Measurements from ENCODE around the gene MAST3. TPM values are rescaled to one million over a fixed set of nuclear protein-coding genes. Genes with fewer than 3 reads are reported as not detected.
"Not testable (repeated sequence)": the region's sequence is repeated elsewhere in the genome, so short reads cannot be mapped to it uniquely, and the experiment has no call there.

MAST3 gene
- polyA plus RNA-seq, 1 donor from 2014 or later, result 20.3 TPM

DNA sequence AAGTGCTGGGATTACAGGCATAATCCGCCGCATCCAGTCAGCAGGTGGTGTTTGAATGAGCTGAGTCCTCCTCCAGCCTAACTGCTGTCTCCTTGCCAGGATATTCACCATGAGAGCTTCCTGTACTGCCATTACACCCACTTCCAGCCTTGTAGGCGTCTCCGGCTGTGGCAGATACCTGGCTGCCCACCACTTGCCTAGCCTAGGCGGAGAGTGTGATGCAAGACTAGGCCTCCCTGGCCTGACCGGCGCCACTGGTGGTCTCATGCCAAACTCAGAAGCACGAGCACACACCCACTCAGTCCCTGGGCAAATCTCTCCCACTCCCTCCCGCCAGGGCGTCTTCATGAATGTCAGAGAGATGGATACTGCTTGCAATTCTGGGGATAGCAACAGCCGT lies 27.4 kb upstream of the MAST3 start:
- no peak overlapping the region for H3K27ac Mint-ChIP-seq

DNA sequence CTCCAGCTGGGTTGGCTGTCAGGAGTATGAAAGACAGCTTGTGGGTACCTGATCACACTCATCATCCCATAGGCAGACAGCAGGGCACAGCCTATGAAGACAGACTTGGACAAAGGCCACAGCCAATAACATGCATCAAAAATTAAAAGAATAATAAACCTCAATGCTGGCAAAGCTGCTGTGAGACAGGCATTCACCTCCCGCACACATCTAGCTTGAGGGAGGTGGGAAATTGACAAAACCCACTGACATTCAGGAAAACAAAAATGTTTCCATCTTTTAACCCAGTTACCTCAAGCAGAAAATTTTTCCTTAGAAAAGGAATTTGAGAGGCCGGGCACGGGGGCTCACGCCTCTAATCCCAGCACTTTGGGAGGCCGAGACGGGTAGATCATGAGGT lies 25.2 kb upstream of the MAST3 start:
- H3K36me3 Mint-ChIP-seq, result peaks cover 9% of the 10 kb centered on the region
- peaks cover 0 to 2% (median 0%) of the 10 kb centered on the region in 3 donors for H3K4me1 Mint-ChIP-seq
- no peaks in the 10 kb centered on the region for H3K27me3 Mint-ChIP-seq
- H3K9me3 Mint-ChIP-seq, result no peaks in the 10 kb centered on the region
- no peak overlapping the region for H3K27ac Mint-ChIP-seq
- H3K4me3 Mint-ChIP-seq, result no peak overlapping the region

More for the DNA sequence above, 27.4 kb upstream of the MAST3 start:
- no peaks in the 10 kb centered on the region for H3K9me3 Mint-ChIP-seq
- H3K27me3 Mint-ChIP-seq, result no peaks in the 10 kb centered on the region
- peaks cover 0 to 2% (median 0%) of the 10 kb centered on the region in 3 donors for H3K4me1 Mint-ChIP-seq
- H3K36me3 Mint-ChIP-seq, result peaks cover 10% of the 10 kb centered on the region
- no peak overlapping the region for H3K4me3 Mint-ChIP-seq

DNA sequence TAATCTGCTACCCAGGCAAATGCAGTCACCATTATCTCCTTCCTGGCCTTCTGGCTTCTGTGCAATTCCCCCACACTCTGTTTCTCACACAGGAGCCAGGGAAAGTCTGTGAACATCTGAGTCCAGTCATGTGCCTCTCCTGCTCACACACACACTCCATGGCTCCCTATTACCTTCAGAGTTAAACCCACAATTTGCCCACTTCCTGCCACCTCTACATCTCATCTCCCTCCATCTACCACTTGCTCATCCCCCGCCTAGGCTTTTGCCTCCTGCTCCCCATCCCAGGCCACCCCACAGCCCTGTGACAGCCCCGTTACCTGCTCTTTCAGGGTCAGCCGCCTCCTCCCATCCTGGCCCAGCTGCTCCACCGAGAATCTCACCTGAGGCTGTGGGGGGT lies 24.4 kb upstream of the MAST3 start:
- no peak overlapping the region for H3K27ac Mint-ChIP-seq
- peaks cover 0 to 2% (median 0%) of the 10 kb centered on the region in 3 donors for H3K4me1 Mint-ChIP-seq
- no peaks in the 10 kb centered on the region for H3K27me3 Mint-ChIP-seq
- H3K36me3 Mint-ChIP-seq, result peaks cover 9% of the 10 kb centered on the region
- no peaks in the 10 kb centered on the region for H3K9me3 Mint-ChIP-seq
- no peak overlapping the region for H3K4me3 Mint-ChIP-seq

DNA sequence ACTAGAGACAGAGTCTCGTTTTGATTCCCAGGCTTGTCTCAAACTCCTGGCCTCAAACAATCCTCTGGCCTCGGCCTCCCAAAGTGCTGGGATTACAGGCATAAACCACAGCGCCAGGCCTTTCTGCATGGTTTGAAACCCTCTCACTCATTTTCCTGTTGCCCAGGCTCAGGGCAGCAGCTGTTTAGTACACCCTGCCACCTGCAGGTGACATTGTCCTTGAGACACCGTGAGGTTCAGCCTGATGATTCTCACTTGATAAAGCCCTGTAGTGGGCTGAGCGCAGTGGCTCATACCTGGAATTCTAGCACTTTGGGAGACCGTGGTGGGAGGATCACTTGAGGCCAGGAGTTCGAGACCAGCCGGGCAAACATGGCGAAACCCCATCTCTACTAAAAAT lies 23.4 kb upstream of the MAST3 start:
- H3K36me3 Mint-ChIP-seq, result peaks cover 8% of the 10 kb centered on the region
- H3K9me3 Mint-ChIP-seq, result no peaks in the 10 kb centered on the region
- H3K4me3 Mint-ChIP-seq, result peak overlapping the region in 1 of 4 donors; percentile 47
- H3K27me3 Mint-ChIP-seq, result no peaks in the 10 kb centered on the region
- H3K27ac Mint-ChIP-seq, result no peak overlapping the region
- H3K4me1 Mint-ChIP-seq, result peaks cover 0 to 2% (median 0%) of the 10 kb centered on the region in 3 donors

DNA sequence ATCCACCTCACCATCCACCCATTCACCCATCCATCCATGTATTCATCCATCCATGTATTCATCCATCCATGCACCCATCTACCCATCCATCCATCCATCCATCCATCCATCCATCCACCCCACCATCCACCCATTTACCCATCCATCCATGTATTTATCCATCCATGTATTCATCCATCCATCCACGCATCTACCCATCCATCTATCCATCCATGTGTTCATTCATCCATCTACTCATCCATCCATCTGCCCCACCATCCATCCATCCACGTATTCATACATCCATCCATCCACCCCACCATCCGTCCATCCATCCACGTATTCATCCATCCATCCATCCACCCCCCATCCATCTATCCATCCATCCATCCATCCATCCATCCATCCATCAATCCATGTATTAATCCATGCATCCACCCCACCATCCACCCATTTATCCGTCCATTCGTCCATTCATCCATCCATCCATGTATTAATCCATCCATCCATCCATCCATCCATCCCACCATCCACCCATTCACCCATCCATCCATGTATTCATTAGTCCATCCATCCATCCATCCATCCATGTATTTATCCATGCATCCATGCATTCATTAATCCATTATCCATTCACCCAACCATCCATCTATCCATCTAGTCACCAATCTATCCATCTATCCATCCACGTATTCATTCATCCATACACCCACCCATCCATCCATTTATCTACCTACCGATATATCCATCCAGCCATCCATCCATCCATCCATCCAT lies 13.5 kb upstream of the MAST3 start:
- H3K36me3 Mint-ChIP-seq, result peaks cover 3% of the 10 kb centered on the region
- no peaks in the 10 kb centered on the region for H3K9me3 Mint-ChIP-seq
- no peaks in the 10 kb centered on the region for H3K27me3 Mint-ChIP-seq
- no peak overlapping the region for H3K27ac Mint-ChIP-seq
- peak overlapping the region in 1 of 4 donors; percentile 35 for H3K4me3 Mint-ChIP-seq
- H3K4me1 Mint-ChIP-seq, result peaks cover 9 to 23% (median 16%) of the 10 kb centered on the region in 3 donors

DNA sequence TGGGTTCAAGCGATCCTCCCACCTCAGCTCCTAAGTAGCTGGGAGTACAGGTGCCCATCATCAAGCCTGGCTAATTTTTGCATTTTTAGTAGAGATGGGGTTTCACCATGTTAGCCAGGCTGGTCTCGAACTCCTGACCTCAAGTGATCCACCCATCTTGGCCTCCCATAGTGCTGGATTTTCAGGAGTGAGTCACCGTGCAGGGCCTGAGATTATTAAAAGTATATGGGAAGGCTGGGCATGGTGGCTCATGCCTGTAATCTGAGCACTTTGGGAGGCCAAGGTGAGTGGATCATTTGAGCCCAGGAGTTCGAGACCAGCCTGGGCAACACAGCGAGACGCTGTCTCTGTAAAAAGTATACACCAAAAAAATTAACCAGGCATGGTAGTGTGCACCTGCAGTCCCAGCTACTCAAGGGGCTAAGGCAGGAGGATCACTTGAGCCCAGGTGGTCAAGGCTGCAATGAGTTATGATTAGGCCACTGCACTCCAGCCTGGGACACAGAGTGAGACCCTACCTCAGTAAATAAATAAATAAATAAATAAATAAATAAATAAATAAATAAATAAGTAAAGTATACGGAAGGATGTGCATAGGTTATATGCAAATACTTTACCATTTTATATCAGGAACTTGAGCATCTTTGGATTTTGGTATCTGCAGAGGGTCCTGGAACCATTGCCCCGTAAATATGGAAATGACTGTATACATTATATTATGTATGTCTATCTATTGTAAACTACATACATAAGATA lies 11.7 kb upstream of the MAST3 start:
- H3K4me3 Mint-ChIP-seq, result peak overlapping the region; percentile 89 to 98 (median 96)
- no peaks in the 10 kb centered on the region for H3K27me3 Mint-ChIP-seq
- H3K4me1 Mint-ChIP-seq, result peaks cover 21 to 41% (median 33%) of the 10 kb centered on the region in 3 donors
- H3K27ac Mint-ChIP-seq, result peak overlapping the region in 2 of 3 donors; percentile 96 to 98
- H3K36me3 Mint-ChIP-seq, result peaks cover 3% of the 10 kb centered on the region
- H3K9me3 Mint-ChIP-seq, result no peaks in the 10 kb centered on the region

DNA sequence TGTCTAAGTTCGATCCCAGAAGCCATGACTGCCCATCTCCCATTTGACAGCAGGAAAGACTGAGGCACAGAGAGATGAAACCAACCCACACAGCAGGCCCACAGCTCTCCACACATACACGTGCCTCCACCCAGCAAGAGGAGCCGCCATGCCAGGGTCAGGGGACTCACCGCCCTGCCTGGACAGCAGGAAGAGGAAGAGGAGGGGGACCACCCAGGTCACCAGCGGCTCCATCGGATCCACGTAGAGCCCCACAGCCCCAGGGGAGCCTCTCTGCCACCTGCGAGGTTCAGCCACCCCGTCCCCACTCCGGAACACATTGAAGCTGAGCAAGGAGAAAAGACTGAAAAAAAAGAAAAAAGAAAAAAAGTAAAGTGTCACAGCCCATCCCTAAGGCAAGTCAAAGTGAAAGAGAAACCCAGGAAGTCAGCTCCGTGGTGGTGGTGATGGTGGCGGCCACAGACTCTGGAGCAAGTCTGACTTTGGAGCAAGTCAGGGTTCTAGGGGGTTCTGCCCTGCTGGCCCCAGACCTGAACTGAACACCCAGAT lies 10.9 kb upstream of the MAST3 start, which contains the start of gene IL12RB1:
Gene IL12RB1, minus strand, starts transcription at position 345 of the 549 bp plus-strand sequence. Its CDS starts 111 bp downstream, at position 234.
- Mint-ChIP-seq H3K27me3 (no peaks in the 10 kb centered on the region), H3K27ac (peak within 1 kb of the TSS; percentile 89 to 98 (median 96)), H3K9me3 (no peaks in the 10 kb centered on the region), H3K36me3 (peaks cover 2% of the 10 kb centered on the region), H3K4me3 (peak within 1 kb of the TSS; percentile 89 to 98 (median 96)), H3K4me1 (peaks cover 28 to 48% (median 39%) of the 10 kb centered on the region in 3 donors)

DNA sequence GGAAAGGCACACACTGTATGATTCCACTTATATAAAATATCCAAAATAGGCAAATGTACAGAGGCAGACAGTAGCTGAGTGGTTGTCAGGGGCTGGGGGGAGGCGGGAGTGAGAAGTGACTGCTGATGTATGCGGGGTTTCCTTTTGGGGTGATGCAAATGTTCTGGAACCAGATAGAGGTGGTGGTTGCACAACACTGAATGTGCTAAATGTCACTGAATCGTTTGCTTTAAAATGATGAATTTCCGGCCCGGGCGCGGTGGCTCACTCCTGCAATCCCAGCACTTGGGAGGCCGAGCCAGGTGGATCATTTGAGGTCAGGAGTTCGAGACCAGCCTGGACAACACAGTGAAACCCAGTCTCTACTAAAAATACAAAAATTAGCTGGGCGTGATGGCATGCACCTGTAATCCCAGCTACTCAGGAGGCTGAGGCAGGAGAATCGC lies 8.5 kb upstream of the MAST3 start:
- not testable (repeated sequence) for H3K27me3 Mint-ChIP-seq
- peak overlapping the region; percentile 94 to 100 (median 96) for H3K27ac Mint-ChIP-seq
- peak overlapping the region; percentile 52 to 93 (median 76) for H3K4me3 Mint-ChIP-seq

DNA sequence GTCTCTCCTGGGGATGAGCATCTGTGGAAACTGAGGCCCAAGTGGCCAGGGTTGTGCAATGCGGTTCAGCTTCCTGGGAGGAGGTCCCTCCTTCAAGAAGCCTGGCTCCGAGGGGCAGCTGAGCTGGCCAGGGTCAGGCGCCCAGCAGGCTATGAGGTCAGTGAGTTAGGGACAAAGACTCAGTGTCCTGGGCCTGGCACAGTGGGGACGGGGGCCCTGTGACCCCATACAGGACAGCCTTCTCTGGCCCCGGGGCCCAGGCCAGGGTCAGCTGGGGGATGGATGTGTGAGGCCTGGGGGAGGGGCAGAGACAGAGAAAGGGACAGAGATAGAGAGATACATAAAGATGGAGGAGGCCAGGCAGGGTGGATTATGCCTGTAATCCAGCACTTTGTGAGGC lies 7.9 kb upstream of the MAST3 start:
- Mint-ChIP-seq H3K9me3 (no peaks in the 10 kb centered on the region), H3K36me3 (no peaks in the 10 kb centered on the region), H3K4me3 (peak overlapping the region in 3 of 4 donors; percentile 78 to 93 (median 91)), H3K27me3 (no peaks in the 10 kb centered on the region), H3K27ac (peak overlapping the region; percentile 94 to 100 (median 96)), H3K4me1 (peaks cover 28 to 43% (median 43%) of the 10 kb centered on the region in 3 donors)

More for the DNA sequence above, 8.5 kb upstream of the MAST3 start:
- H3K9me3 Mint-ChIP-seq, H3K36me3 Mint-ChIP-seq: not testable (repeated sequence)
- H3K4me1 Mint-ChIP-seq, result peaks cover 28 to 43% (median 43%) of the 10 kb centered on the region in 3 donors

DNA sequence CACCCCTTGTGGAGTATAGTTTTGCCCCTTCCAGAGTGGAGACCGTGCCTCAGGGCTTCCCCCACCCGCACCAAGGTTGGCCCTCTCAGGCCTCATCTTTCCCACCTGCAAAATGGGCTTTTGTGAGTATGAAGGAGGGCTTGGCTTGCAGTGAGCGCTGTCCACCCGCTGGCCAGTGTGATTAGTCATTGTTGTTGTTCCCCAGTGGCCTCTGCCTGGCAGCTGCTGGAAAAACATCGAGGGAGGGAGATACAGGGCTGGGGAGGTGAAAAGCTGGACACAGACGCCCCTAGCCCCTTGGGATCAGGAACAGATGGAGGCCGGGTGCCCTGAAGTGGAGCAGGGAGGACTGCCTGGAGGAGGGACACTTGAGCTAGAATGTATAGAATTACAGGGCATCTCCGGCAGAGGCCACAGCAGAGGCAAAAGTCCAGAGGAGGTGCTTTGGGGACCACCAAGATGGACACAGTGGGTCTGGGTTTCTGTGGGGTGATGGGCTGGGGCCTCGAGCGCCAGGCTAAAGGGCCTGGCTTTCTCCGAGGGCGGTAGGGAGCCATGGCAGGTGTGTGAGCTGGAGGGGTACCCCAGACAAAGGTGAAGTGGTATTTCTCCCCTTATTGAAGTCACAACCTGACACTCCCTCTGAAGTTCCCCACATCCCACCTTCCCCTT lies 6.9 kb upstream of the MAST3 start:
- Mint-ChIP-seq H3K27ac (peak overlapping the region; percentile 94 to 100 (median 96)), H3K4me1 (peaks cover 28 to 47% (median 46%) of the 10 kb centered on the region in 3 donors), H3K36me3 (no peaks in the 10 kb centered on the region), H3K27me3 (no peaks in the 10 kb centered on the region), H3K9me3 (no peaks in the 10 kb centered on the region), H3K4me3 (peak overlapping the region; percentile 21 to 94 (median 68))

DNA sequence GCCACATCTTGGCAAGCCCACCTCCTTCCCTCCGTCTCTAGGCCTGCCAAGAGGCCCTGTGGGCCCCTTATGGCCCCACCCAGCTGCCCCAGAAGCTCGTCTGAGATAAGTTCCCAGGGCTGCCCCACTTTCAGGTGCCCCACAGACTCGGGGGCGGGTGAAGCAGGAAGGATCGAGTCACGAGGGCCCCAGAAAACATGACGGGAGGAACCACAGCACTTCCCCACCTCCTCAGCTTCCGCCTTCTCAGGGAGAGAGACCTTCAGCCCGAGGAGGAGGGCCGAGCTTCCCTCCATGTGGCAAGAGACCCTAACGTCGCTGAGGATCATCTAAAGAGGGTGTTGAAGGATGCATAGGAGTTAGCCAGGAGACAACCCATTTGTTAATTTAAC lies 6.4 kb upstream of the MAST3 start:
- H3K4me3 Mint-ChIP-seq, result peak overlapping the region in 3 of 4 donors; percentile 78 to 94 (median 87)
- no peaks in the 10 kb centered on the region for H3K36me3 Mint-ChIP-seq
- H3K27me3 Mint-ChIP-seq, result no peaks in the 10 kb centered on the region
- H3K4me1 Mint-ChIP-seq, result peaks cover 27 to 47% (median 46%) of the 10 kb centered on the region in 3 donors
- no peaks in the 10 kb centered on the region for H3K9me3 Mint-ChIP-seq
- peak overlapping the region; percentile 94 to 100 (median 96) for H3K27ac Mint-ChIP-seq

DNA sequence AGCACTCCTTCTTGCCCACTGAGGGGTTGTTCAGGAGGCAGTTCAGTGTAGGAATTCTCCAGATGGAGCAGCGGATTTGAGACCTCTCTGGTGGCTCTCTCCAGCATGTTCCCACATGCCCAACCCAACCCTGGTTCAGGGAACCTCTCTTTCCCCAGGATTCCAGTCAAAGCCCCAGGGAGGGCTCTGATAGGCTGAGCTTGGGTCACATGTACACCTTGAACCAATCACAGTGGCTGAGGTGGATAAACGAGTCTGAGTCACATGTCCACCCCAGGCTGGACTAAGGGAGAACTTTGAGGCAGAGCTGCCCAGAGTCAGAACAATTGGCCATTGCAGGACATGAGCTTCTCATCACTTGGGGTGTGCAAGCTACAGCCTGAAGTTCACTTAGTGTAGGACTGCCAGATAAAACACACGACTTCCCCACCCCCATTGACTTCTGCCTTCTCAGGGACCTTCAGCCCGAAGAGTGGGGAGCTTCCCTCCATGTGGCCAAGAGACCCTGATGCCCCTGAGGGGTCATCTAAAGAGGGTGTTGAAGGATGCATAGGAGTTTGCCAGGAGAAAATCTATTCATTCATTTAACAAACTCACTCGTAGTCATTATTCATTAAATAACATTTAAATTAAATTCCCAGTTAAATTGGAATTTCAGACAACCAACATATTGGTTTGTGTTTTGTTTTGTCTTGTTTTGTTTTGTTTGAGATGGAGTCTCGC lies 4.0 kb upstream of the MAST3 start:
- Mint-ChIP-seq H3K36me3 (no peaks in the 10 kb centered on the region), H3K4me3 (peak overlapping the region in 1 of 4 donors; percentile 62), H3K9me3 (no peaks in the 10 kb centered on the region), H3K27ac (peak overlapping the region in 2 of 3 donors; percentile 2 to 88), H3K27me3 (no peaks in the 10 kb centered on the region), H3K4me1 (peaks cover 28 to 36% (median 33%) of the 10 kb centered on the region in 3 donors)

DNA sequence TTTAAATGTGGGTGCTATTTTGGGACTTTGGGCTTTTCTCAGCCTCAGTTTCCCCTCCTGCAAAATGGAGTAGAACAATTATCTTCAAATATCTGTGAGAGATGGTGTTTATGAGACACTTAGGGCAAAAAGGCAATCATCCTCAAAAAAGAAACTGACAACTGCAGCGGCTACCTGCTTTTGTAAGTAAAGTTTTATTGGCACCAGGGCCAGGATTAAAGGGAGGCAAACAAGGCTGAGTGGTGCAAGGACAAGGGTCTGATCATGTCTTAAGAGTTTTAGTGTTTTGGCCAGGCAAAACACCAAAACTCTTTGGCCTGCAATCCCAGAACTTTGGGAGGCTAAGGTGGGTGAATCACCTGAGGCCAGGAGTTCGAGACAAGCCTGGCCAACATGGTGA lies 1.3 kb upstream of the MAST3 start:
- no peaks in the 10 kb centered on the region for H3K36me3 Mint-ChIP-seq

More for the DNA sequence above, 1.3 kb upstream of the MAST3 start:
- peak overlapping the region in 3 of 4 donors; percentile 35 to 81 (median 37) for H3K4me3 Mint-ChIP-seq
- peak overlapping the region in 1 of 3 donors; percentile 36 for H3K27ac Mint-ChIP-seq
- H3K27me3 Mint-ChIP-seq, result no peaks in the 10 kb centered on the region
- peaks cover 17 to 24% (median 21%) of the 10 kb centered on the region in 3 donors for H3K4me1 Mint-ChIP-seq
- no peaks in the 10 kb centered on the region for H3K9me3 Mint-ChIP-seq

Measured in IgD-negative memory B cell (primary cell).